Natural killer cell (primary cell): Measurements from ENCODE around the gene SOX4. TPM values are rescaled to one million over a fixed set of nuclear protein-coding genes. Genes with fewer than 3 reads are reported as not detected.

Experiments used
- ATAC-seq, 3 donors: fragments of 150-1000 bp in 2 of 3; fragments of 200-7000 bp in 1 of 3; cut with Tn5 transposase; 1 replicate in 1 of 3; 2 replicates in 2 of 3; pipeline ENCODE4 v1.10.0; 2021; ENCODE audit warnings: mild to moderate bottlenecking in 2 of 3, moderate library complexity in 2 of 3
- DNase-seq, 2 donors: peaks; one replicate each; pipeline versions ENCODE4 v3.0.0 to v3.0.0-alpha.2; 2013 to 2021; ENCODE audit warnings: mixed read lengths in 1 of 2
- H3K27ac ChIP-seq: one replicate; pipeline ENCODE4 v1.5.1; 2013; ENCODE audit warnings: mild to moderate bottlenecking, low read length
- H3K27me3 ChIP-seq: one replicate; pipeline ENCODE4 v1.6.1; 2013; ENCODE audit warnings: low read length; ENCODE audit not compliant: control insufficient read depth, insufficient read depth
- H3K36me3 ChIP-seq: one replicate; pipeline ENCODE4 v1.6.1; 2013; ENCODE audit warnings: low read length; ENCODE audit not compliant: control insufficient read depth, insufficient read depth
- H3K4me1 ChIP-seq: one replicate; pipeline ENCODE4 v1.6.1; 2013; ENCODE audit warnings: low read length; ENCODE audit not compliant: control insufficient read depth, insufficient read depth
- H3K4me3 ChIP-seq: one replicate; pipeline ENCODE4 v1.5.1; 2013; ENCODE audit warnings: low read length
- H3K9me3 ChIP-seq: one replicate; pipeline ENCODE4 v1.6.1; 2013; ENCODE audit warnings: low read length; ENCODE audit not compliant: control insufficient read depth, insufficient read depth
- H3K27ac Mint-ChIP-seq, 2 donors: one replicate each; pipeline ENCODE4 v1.8.0; 2022; ENCODE audit warnings: mild to moderate bottlenecking in 2 of 2, mixed read lengths in 2 of 2, moderate library complexity in 1 of 2
- H3K27me3 Mint-ChIP-seq, 2 donors: one replicate each; pipeline ENCODE4 v1.8.0; 2022; ENCODE audit warnings: low read depth in 2 of 2, mixed read lengths in 2 of 2
- H3K36me3 Mint-ChIP-seq: one replicate; pipeline ENCODE4 v1.8.0; 2022; ENCODE audit warnings: mixed read lengths
- H3K4me1 Mint-ChIP-seq, 2 donors: one replicate each; pipeline ENCODE4 v1.8.0; 2022; ENCODE audit warnings: mixed read lengths in 2 of 2
- H3K4me3 Mint-ChIP-seq: one replicate; pipeline ENCODE4 v1.8.0; 2022; ENCODE audit warnings: mild to moderate bottlenecking, moderate library complexity, mixed read lengths
- H3K9me3 Mint-ChIP-seq, 2 donors: one replicate each; pipeline ENCODE4 v1.8.0; 2022; ENCODE audit warnings: mixed read lengths in 2 of 2
- CTCF ChIP-seq: fragments of 200-600 bp; IDR thresholded peaks from one replicate; pipeline ENCODE4 v1.8.0; 2022; ENCODE audit warnings: antibody characterized with exemption
- WGBS: methylation state at CpG from one replicate; pipeline ENCODE4 v1.1.7; 2013; ENCODE audit warnings: missing lambda C conversion rate; ENCODE audit not compliant: insufficient coverage; 5-methylcytosine and 5-hydroxymethylcytosine counted together
- intact Hi-C: fragments of 100-400 bp; cut with micrococcal nuclease; formaldehyde crosslinking; loops from one replicate; pipeline ENCODE4 v1.14.2; 2022
- total RNA-seq, 4 donors: library from RNA; stranded (reverse); fragments of 120-200 nt in 1 of 4; gene quantifications; one replicate each; pipeline versions ENCODE4 v1.2.3 to v1.2.4, GENCODE V29; 2013 to 2022

Gene SOX4
- total RNA-seq, 3 donors from 2014 or later (not counting 1 experiment from before 2014, with no cell fraction given): 4.4 to 7.6 (median 6.4) TPM

- peak; percentile 35 to 58 for DNase-seq
- Mint-ChIP-seq H3K4me1 (peaks cover 24 to 28% of the 10 kb centered on the region in 2 donors), H3K27me3 (peaks cover 2 to 8% of the 10 kb centered on the region in 2 donors), H3K9me3 (no peaks in the 10 kb centered on the region), H3K36me3 (no peaks in the 10 kb centered on the region), H3K4me3 (peak overlapping the region; percentile 91), H3K27ac (no peak overlapping the region)
- WGBS: under 1% methylated on average over 112 of the region's 112 CpGs
- Histone ChIP-seq H3K9me3 (no peaks in the 10 kb centered on the region), H3K27ac (peak overlapping the region; percentile 12), H3K4me3 (peak overlapping the region; percentile 47), H3K4me1 (peaks cover 27% of the 10 kb centered on the region), H3K36me3 (no peaks in the 10 kb centered on the region), H3K27me3 (peaks cover 6% of the 10 kb centered on the region)
- intact Hi-C loops: loop anchor here (5.0 to 10.0 kb wide), 3 partner anchors 330 to 1300 kb away; partner anchors contain the start of gene E2F3
- ATAC-seq: peak; percentile 13 to 44 (median 33)
- TF ChIP-seq CTCF: no peak
Measured at GRCh38 chr6:21594416-21595281, 1.1 kb downstream of the SOX4 start.

GRCh38 chr6:21595285-21596144 lies 2.0 kb downstream of the SOX4 start:
- DNase-seq: peak; percentile 26 to 54
- Mint-ChIP-seq H3K4me3 (peak overlapping the region; percentile 94), H3K27ac (peak overlapping the region; percentile 48 to 88), H3K4me1 (peaks cover 24 to 28% of the 10 kb centered on the region in 2 donors), H3K27me3 (peaks cover under 1 to 2% of the 10 kb centered on the region in 2 donors), H3K36me3 (no peaks in the 10 kb centered on the region), H3K9me3 (no peaks in the 10 kb centered on the region)
- 1% methylated on average over 108 of the region's 108 CpGs for WGBS
- Histone ChIP-seq H3K9me3 (no peaks in the 10 kb centered on the region), H3K4me3 (peak overlapping the region; percentile 66), H3K4me1 (peaks cover 27% of the 10 kb centered on the region), H3K36me3 (no peaks in the 10 kb centered on the region), H3K27ac (no peak overlapping the region), H3K27me3 (peaks cover 6% of the 10 kb centered on the region)
- ATAC-seq: peak in 1 of 3 donors; percentile 12
- TF ChIP-seq CTCF: no peak
- intact Hi-C loops: loop anchor here (10.0 kb wide), 2 partner anchors 329 to 1301 kb away; no protein-coding TSS in a partner anchor

GRCh38 chr6:21596145-21596948 lies 2.8 kb downstream of the SOX4 start:
- Mint-ChIP-seq H3K27me3 (peaks cover 0 to 2% of the 10 kb centered on the region in 2 donors), H3K27ac (peak overlapping the region; percentile 48 to 88), H3K4me1 (peaks cover 24 to 28% of the 10 kb centered on the region in 2 donors), H3K9me3 (no peaks in the 10 kb centered on the region), H3K36me3 (no peaks in the 10 kb centered on the region), H3K4me3 (peak overlapping the region; percentile 94)
- Histone ChIP-seq H3K27me3 (peaks cover 6% of the 10 kb centered on the region), H3K4me3 (peak overlapping the region; percentile 66), H3K9me3 (no peaks in the 10 kb centered on the region), H3K36me3 (no peaks in the 10 kb centered on the region), H3K4me1 (peaks cover 27% of the 10 kb centered on the region), H3K27ac (no peak overlapping the region)
- TF ChIP-seq CTCF: no peak
- DNase-seq (peak; percentile 22 to 48), ATAC-seq (peak in 1 of 3 donors; percentile 10)
- under 1% methylated on average over 37 of the region's 43 CpGs for WGBS
- intact Hi-C loops: loop anchor here (10.0 kb wide), 2 partner anchors 328 to 1302 kb away; no protein-coding TSS in a partner anchor
